ENCODE data around the gene S100Z.
"Not testable (repeated sequence)": the region's sequence is repeated elsewhere in the genome, so short reads cannot be mapped to it uniquely, and the experiment has no call there.

Gene S100Z

GRCh38 chr5:76855961-76856360, 6.1 kb downstream of the S100Z start:
- TF ChIP-seq CTCF (IDR thresholded peaks at IDR 0.05), result no peak
- no peaks in the 10 kb centered on the region for H3K36me3 ChIP-seq
- H3K9me3 ChIP-seq, result no peaks in the 10 kb centered on the region
- no peaks in the 10 kb centered on the region for H3K27me3 ChIP-seq
- H3K27ac ChIP-seq, result no peak overlapping the region
- intact Hi-C loops (cut with DNase I; ENCODE audit: low total_unique reads), result no loop called here
- H3K4me1 ChIP-seq, result no peaks in the 10 kb centered on the region
- no peak overlapping the region for H3K4me3 ChIP-seq
- DNase-seq, result no peak

- H3K4me3 ChIP-seq; intact Hi-C loops (cut with DNase I; ENCODE audit: low total_unique reads); H3K36me3 ChIP-seq; H3K27me3 ChIP-seq; H3K9me3 ChIP-seq; H3K4me1 ChIP-seq; DNase-seq; H3K27ac ChIP-seq: not testable (repeated sequence)
Observed at GRCh38 chr5:76856800-76857199, 7.0 kb downstream of the S100Z start.

- H3K4me3 ChIP-seq, result no peak overlapping the region
- H3K27ac ChIP-seq, result no peak overlapping the region
- intact Hi-C loops (cut with DNase I; ENCODE audit: low total_unique reads), result loop anchor here (5.0 kb wide), 1 partner anchor 267 kb away; no protein-coding TSS in a partner anchor
- DNase-seq, result peak in 1 of 2 donors; percentile 32
- H3K36me3 ChIP-seq, result no peaks in the 10 kb centered on the region
- no peaks in the 10 kb centered on the region for H3K9me3 ChIP-seq
- no peaks in the 10 kb centered on the region for H3K4me1 ChIP-seq
- H3K27me3 ChIP-seq, result no peaks in the 10 kb centered on the region
- no peak for TF ChIP-seq CTCF (IDR thresholded peaks at IDR 0.05)
Observed at GRCh38 chr5:76859591-76860247, 9.9 kb downstream of the S100Z start.

- no peak for TF ChIP-seq CTCF (IDR thresholded peaks at IDR 0.05)
- no peaks in the 10 kb centered on the region for H3K9me3 ChIP-seq
- no peak overlapping the region for H3K27ac ChIP-seq
- intact Hi-C loops (cut with DNase I; ENCODE audit: low total_unique reads), result loop anchor here (5.0 kb wide), 1 partner anchor 269 kb away; no protein-coding TSS in a partner anchor
- no peaks in the 10 kb centered on the region for H3K4me1 ChIP-seq
- DNase-seq, result no peak
- no peaks in the 10 kb centered on the region for H3K27me3 ChIP-seq
- H3K36me3 ChIP-seq, result no peaks in the 10 kb centered on the region
- H3K4me3 ChIP-seq, result no peak overlapping the region
Observed at GRCh38 chr5:76861612-76862011, 11.8 kb downstream of the S100Z start.

- Histone ChIP-seq H3K36me3 (no peaks in the 10 kb centered on the region), H3K4me1 (no peaks in the 10 kb centered on the region), H3K27me3 (no peaks in the 10 kb centered on the region), H3K27ac (no peak overlapping the region), H3K4me3 (no peak overlapping the region), H3K9me3 (no peaks in the 10 kb centered on the region)
- no peak for TF ChIP-seq CTCF (IDR thresholded peaks at IDR 0.05)
- intact Hi-C loops (cut with DNase I; ENCODE audit: low total_unique reads), result loop anchor here (5.0 kb wide), 1 partner anchor 271 kb away; no protein-coding TSS in a partner anchor
- DNase-seq, result no peak
Observed at GRCh38 chr5:76863001-76863400, 13.2 kb downstream of the S100Z start.

GRCh38 chr5:76866503-76866902, 16.7 kb downstream of the S100Z start:
- intact Hi-C loops (cut with DNase I; ENCODE audit: low total_unique reads), result no loop called here
- no peak for TF ChIP-seq CTCF (IDR thresholded peaks at IDR 0.05)
- H3K27me3 ChIP-seq, result no peaks in the 10 kb centered on the region
- H3K4me3 ChIP-seq, result no peak overlapping the region
- H3K4me1 ChIP-seq, result no peaks in the 10 kb centered on the region
- no peak overlapping the region for H3K27ac ChIP-seq
- no peaks in the 10 kb centered on the region for H3K9me3 ChIP-seq
- H3K36me3 ChIP-seq, result no peaks in the 10 kb centered on the region
- DNase-seq, result no peak

Data from tibial artery (tissue), 4 donors.